Right cardiac atrium (tissue), 5 donors: Measurements from ENCODE around the gene DDX19B. TPM values are rescaled to one million over a fixed set of nuclear protein-coding genes. Genes with fewer than 3 reads are reported as not detected.
"Not testable (repeated sequence)": the region's sequence is repeated elsewhere in the genome, so short reads cannot be mapped to it uniquely, and the experiment has no call there.

ENCODE experiments used
- ATAC-seq, 2 donors: fragments of 200-7000 bp; cut with Tn5 transposase; one replicate each; pipeline versions ENCODE4 v1.8.0 to v1.9.1; 2020; ENCODE audit warnings: moderate library complexity in 2 of 2, mild to moderate bottlenecking in 1 of 2
- DNase-seq, 3 donors: peaks; one replicate each; pipeline ENCODE4 v3.0.0-alpha.2; 2020
- H3K27ac ChIP-seq: one replicate; pipeline ENCODE4 v1.5.1; 2013; ENCODE audit warnings: mild to moderate bottlenecking, low read length, control low read depth, moderate library complexity
- H3K27me3 ChIP-seq: one replicate; pipeline ENCODE4 v1.6.1; 2013; ENCODE audit not compliant: control insufficient read depth, insufficient read depth
- H3K4me1 ChIP-seq: one replicate; pipeline ENCODE4 v1.6.1; 2013; ENCODE audit warnings: low read length; ENCODE audit not compliant: control insufficient read depth, insufficient read depth
- H3K4me3 ChIP-seq: one replicate; pipeline ENCODE4 v1.5.1; 2013; ENCODE audit warnings: low read length, control low read depth
- H3K9me3 ChIP-seq: one replicate; pipeline ENCODE4 v1.6.1; 2013; ENCODE audit warnings: low read length; ENCODE audit not compliant: control insufficient read depth
- WGBS: extraction: QIAGEN DNeasy Blood & Tissue Kit; methylation state at CpG from one replicate; pipeline ENCODE4 v1.1.7; 2013; 5-methylcytosine and 5-hydroxymethylcytosine counted together
- intact Hi-C, 4 donors: fragments of 100-400 bp; cut with DNase I; formaldehyde crosslinking; loops; one replicate each; pipeline versions ENCODE4 v1.11.0 to v1.14.0; 2022 to 2023
- polyA plus RNA-seq: library from polyadenylated mRNA; stranded (reverse); fragments of 200-250 nt; gene quantifications from one replicate; pipeline ENCODE4 v1.2.3, GENCODE V29; 2013
- total RNA-seq, 4 donors: library from RNA; stranded (reverse); fragmentation: NEBNext Ultra II Directional; extraction: Animal tissue kit (Norgen Biotek cat#: 25700); gene quantifications; one replicate each; pipeline ENCODE4 v1.2.1, GENCODE V29; 2021
- donor health status: healthy with polysubstance abuse.
- donor health status: DM: no; HTN: yes; CAD: no.
- donor health status: DM: no; HTN: no; CAD: no.
- donor health status: DM: no; HTN: yes; CAD: no; lungs with severe emphysema.
- donor health status: DM: yes; HTN: yes; CAD: no.

DDX19B gene
- total and polyA plus RNA-seq, 5 donors = 13.4 to 18.7 (median 15.8) TPM

GRCh38 chr16:70364399-70364798, 65.4 kb downstream of the DDX19B start:
- no peak for DNase-seq
- Histone ChIP-seq H3K27me3 (no peaks in the 10 kb centered on the region), H3K4me1 (no peaks in the 10 kb centered on the region), H3K9me3 (no peaks in the 10 kb centered on the region), H3K4me3 (no peak overlapping the region), H3K27ac (no peak overlapping the region)
- peak in 1 of 2 donors; percentile 15 for ATAC-seq
- 91% methylated on average over 5 of the region's 5 CpGs for WGBS
- intact Hi-C loops = no loop called here

- DNase-seq (peak in 2 of 3 donors; percentile 65 to 72), ATAC-seq (peak; percentile 67 to 79)
- 39% methylated on average over 10 of the region's 10 CpGs for WGBS
- not testable (repeated sequence) for H3K4me1 ChIP-seq, H3K4me3 ChIP-seq, H3K27ac ChIP-seq, H3K9me3 ChIP-seq, H3K27me3 ChIP-seq
- intact Hi-C loops = loop anchor here in 2 of 4 donors (10.0 kb wide), 2 partner anchors 155 to 285 kb away; partner anchors contain the start of genes COG4 (in 1 of the 2) and SF3B3 (in 1 of the 2)
Measured at GRCh38 chr16:70370145-70370544, 71.2 kb downstream of the DDX19B start.

- WGBS = 91% methylated on average over 10 of the region's 10 CpGs
- intact Hi-C loops = loop anchor here in 2 of 4 donors (10.0 kb wide), 2 partner anchors 154 to 284 kb away; partner anchors contain the start of genes COG4 (in 1 of the 2) and SF3B3 (in 1 of the 2)
- Histone ChIP-seq H3K4me3 (no peak overlapping the region), H3K4me1 (no peaks in the 10 kb centered on the region), H3K9me3 (no peaks in the 10 kb centered on the region), H3K27me3 (no peaks in the 10 kb centered on the region), H3K27ac (no peak overlapping the region)
- peak in 1 of 3 donors; percentile 15 for DNase-seq
- no peak for ATAC-seq
Measured at GRCh38 chr16:70370924-70371323, 71.9 kb downstream of the DDX19B start.

GRCh38 chr16:70372921-70373728, 74.1 kb downstream of the DDX19B start:
- DNase-seq = no peak
- Histone ChIP-seq H3K4me1 (no peaks in the 10 kb centered on the region), H3K27me3 (no peaks in the 10 kb centered on the region), H3K27ac (no peak overlapping the region), H3K9me3 (no peaks in the 10 kb centered on the region), H3K4me3 (no peak overlapping the region)
- WGBS = 96% methylated on average over 22 of the region's 22 CpGs
- intact Hi-C loops = loop anchor here in 2 of 4 donors (10.0 kb wide), 2 partner anchors 152 to 282 kb away; partner anchors contain the start of genes COG4 (in 1 of the 2) and SF3B3 (in 1 of the 2)
- no peak for ATAC-seq

GRCh38 chr16:70374213-70374612, 75.2 kb downstream of the DDX19B start:
- ATAC-seq (no peak), DNase-seq (peak in 1 of 3 donors; percentile 11)
- Histone ChIP-seq H3K27me3 (no peaks in the 10 kb centered on the region), H3K4me3 (no peak overlapping the region), H3K9me3 (no peaks in the 10 kb centered on the region), H3K4me1 (no peaks in the 10 kb centered on the region), H3K27ac (no peak overlapping the region)
- intact Hi-C loops = loop anchor here in 2 of 4 donors (10.0 kb wide), 2 partner anchors 151 to 281 kb away; partner anchors contain the start of genes COG4 (in 1 of the 2) and SF3B3 (in 1 of the 2)
- WGBS = 96% methylated on average over 8 of the region's 8 CpGs

- 86% methylated on average over 16 of the region's 16 CpGs for WGBS
- H3K27ac ChIP-seq = no peak overlapping the region
- DNase-seq (peak in 1 of 3 donors; percentile 37), ATAC-seq (no peak)
- intact Hi-C loops = loop anchor here in 2 of 4 donors (10.0 kb wide), 2 partner anchors 149 to 279 kb away; partner anchors contain the start of genes COG4 (in 1 of the 2) and SF3B3 (in 1 of the 2)
- no peaks in the 10 kb centered on the region for H3K27me3 ChIP-seq
- no peaks in the 10 kb centered on the region for H3K4me1 ChIP-seq
- no peak overlapping the region for H3K4me3 ChIP-seq
- no peaks in the 10 kb centered on the region for H3K9me3 ChIP-seq
Measured at GRCh38 chr16:70375636-70376611, 76.9 kb downstream of the DDX19B start.

- DNase-seq (no peak), ATAC-seq (no peak)
- intact Hi-C loops = loop anchor here in 2 of 4 donors (10.0 kb wide), 2 partner anchors 147 to 277 kb away; partner anchors contain the start of genes COG4 (in 1 of the 2) and SF3B3 (in 1 of the 2)
- no peaks in the 10 kb centered on the region for H3K9me3 ChIP-seq
- 71% methylated on average over 2 of the region's 2 CpGs for WGBS
- H3K4me1 ChIP-seq = no peaks in the 10 kb centered on the region
- H3K4me3 ChIP-seq = no peak overlapping the region
- no peaks in the 10 kb centered on the region for H3K27me3 ChIP-seq
- no peak overlapping the region for H3K27ac ChIP-seq
Measured at GRCh38 chr16:70377782-70378181, 78.8 kb downstream of the DDX19B start.

- 83% methylated on average over 13 of the region's 13 CpGs for WGBS
- Histone ChIP-seq H3K9me3 (no peaks in the 10 kb centered on the region), H3K4me3 (no peak overlapping the region), H3K27ac (no peak overlapping the region), H3K27me3 (no peaks in the 10 kb centered on the region), H3K4me1 (no peaks in the 10 kb centered on the region)
- intact Hi-C loops = loop anchor here in 2 of 4 donors (10.0 kb wide), 2 partner anchors 146 to 276 kb away; partner anchors contain the start of genes COG4 (in 1 of the 2) and SF3B3 (in 1 of the 2)
- DNase-seq (no peak), ATAC-seq (no peak)
Measured at GRCh38 chr16:70378869-70379493, 80.0 kb downstream of the DDX19B start.

- H3K4me3 ChIP-seq = peak overlapping the region; percentile 57
- DNase-seq (peak; percentile 59 to 83 (median 77)), ATAC-seq (peak; percentile 35 to 42)
- H3K4me1 ChIP-seq = no peaks in the 10 kb centered on the region
- no peaks in the 10 kb centered on the region for H3K27me3 ChIP-seq
- peak overlapping the region; percentile 76 for H3K27ac ChIP-seq
- no peaks in the 10 kb centered on the region for H3K9me3 ChIP-seq
- 1% methylated on average over 31 of the region's 31 CpGs for WGBS
- intact Hi-C loops = loop anchor here in 2 of 4 donors (10.0 kb wide), 1 partner anchor 54 kb away; the partner anchor contains the start of gene ST3GAL2 (in 2 of the 2)
Measured at GRCh38 chr16:70380248-70380918, 81.4 kb downstream of the DDX19B start.
